ENCODE results near the gene GREB1.

GREB1 gene

GRCh38 chr2:11662882-11663281, 129.0 kb downstream of the GREB1 start:
- no peak for DNase-seq (ENCODE audit: low spot score)

- DNase-seq (ENCODE audit: low spot score) = no peak
These were observed 129.6 kb downstream of the GREB1 start for GRCh38 chr2:11663427-11663826.

- no peak for DNase-seq (ENCODE audit: low spot score)
These were observed 131.2 kb downstream of the GREB1 start for GRCh38 chr2:11665028-11665427.

- no peak for DNase-seq (ENCODE audit: low spot score)
These were observed 131.9 kb downstream of the GREB1 start for GRCh38 chr2:11665510-11666362.

GRCh38 chr2:11667194-11667593, 133.3 kb downstream of the GREB1 start:
- DNase-seq (ENCODE audit: low spot score) = no peak

- DNase-seq (ENCODE audit: low spot score) = no peak
These were observed 134.2 kb downstream of the GREB1 start for GRCh38 chr2:11667866-11668637.

GRCh38 chr2:11669454-11670291, 135.8 kb downstream of the GREB1 start, which contains the start of gene NTSR2:
TSS of gene NTSR2 (minus strand) at chr2:11670195. CDS start at chr2:11670129, 66 bp downstream.
- no peak for DNase-seq (ENCODE audit: low spot score)

GRCh38 chr2:11672407-11672806, 138.6 kb downstream of the GREB1 start:
- DNase-seq (ENCODE audit: low spot score) = no peak

- no peak for DNase-seq (ENCODE audit: low spot score)
These were observed 141.1 kb downstream of the GREB1 start for GRCh38 chr2:11674983-11675382.

- DNase-seq (ENCODE audit: low spot score) = no peak
These were observed 141.7 kb downstream of the GREB1 start for GRCh38 chr2:11675423-11676112.

- no peak for DNase-seq (ENCODE audit: low spot score)
These were observed 142.8 kb downstream of the GREB1 start for GRCh38 chr2:11676640-11677039.

GRCh38 chr2:11677136-11678055, 143.6 kb downstream of the GREB1 start:
- no peak for DNase-seq (ENCODE audit: low spot score)

- no peak for DNase-seq (ENCODE audit: low spot score)
These were observed 144.6 kb downstream of the GREB1 start for GRCh38 chr2:11678306-11678960.

- DNase-seq (ENCODE audit: low spot score) = no peak
These were observed 145.2 kb downstream of the GREB1 start for GRCh38 chr2:11679016-11679415.

- DNase-seq (ENCODE audit: low spot score) = no peak
These were observed 145.8 kb downstream of the GREB1 start for GRCh38 chr2:11679486-11680181.

- DNase-seq (ENCODE audit: low spot score) = no peak
These were observed 146.5 kb downstream of the GREB1 start for GRCh38 chr2:11680182-11680900.

- DNase-seq (ENCODE audit: low spot score) = no peak
These were observed 147.3 kb downstream of the GREB1 start for GRCh38 chr2:11680901-11681721.

All from hematopoietic multipotent progenitor cell treated with erythropoietin and hydrocortisone succinate and interleukin-3 and kit ligand, for 15 days (in vitro differentiated cells).